Measurements from ENCODE around the gene TMEM95. TPM values are rescaled to one million over a fixed set of nuclear protein-coding genes. Genes with fewer than 3 reads are reported as not detected.

TMEM95 gene
- total and polyA plus RNA-seq, 2 of the 8 experiments (the other 6 are each of a cell fraction or from before 2014, with no cell fraction given), result not detected

- no peak for TF ChIP-seq CHD7 (IDR thresholded peaks at IDR 0.05; ENCODE audit: insufficient replicate concordance, low read length)
- no peak for TF ChIP-seq KDM5A (IDR thresholded peaks at IDR 0.05; ENCODE audit: low read length)
- no peak for TF ChIP-seq KDM1A (IDR thresholded peaks at IDR 0.05; ENCODE audit: borderline replicate concordance, low read length)
- no peak; the same call in 1 of the 2 replicates for TF ChIP-seq SP4 (IDR thresholded peaks at IDR 0.05; ENCODE audit: low read length)
- no peak for TF ChIP-seq ATF3 (IDR thresholded peaks at IDR 0.05; ENCODE audit: insufficient read depth, low read depth, low read length)
- 0 out of 2 replicates have a peak, but pooled peaks have one; percentile 44 for TF ChIP-seq TEAD4 (IDR thresholded peaks at IDR 0.05; ENCODE audit: low read depth, low read length)
- TF ChIP-seq ASH2L (IDR thresholded peaks at IDR 0.05; ENCODE audit: low read length), result no peak
- no peak for TF ChIP-seq NRF1 (IDR thresholded peaks at IDR 0.05; ENCODE audit: low read depth, low read length)
- no peak for TF ChIP-seq SAP30 (IDR thresholded peaks at IDR 0.05; ENCODE audit: insufficient read depth, insufficient replicate concordance, low read length)
These were observed 1.2 kb downstream of the TMEM95 start (continued) for GRCh38 chr17:7356072-7356549.

Data from H1 (cell line).